NCI-H2196 treated with DMSO at 0.1 percent for 48 hours (cell line): ENCODE measurements around the gene GMDS.

Source experiments
- DNase-seq: peaks from one replicate; lab custom pipeline; 2025; ENCODE audit not compliant: unreplicated experiment; lab: John Stamatoyannopoulos, UW

GMDS gene

DNA sequence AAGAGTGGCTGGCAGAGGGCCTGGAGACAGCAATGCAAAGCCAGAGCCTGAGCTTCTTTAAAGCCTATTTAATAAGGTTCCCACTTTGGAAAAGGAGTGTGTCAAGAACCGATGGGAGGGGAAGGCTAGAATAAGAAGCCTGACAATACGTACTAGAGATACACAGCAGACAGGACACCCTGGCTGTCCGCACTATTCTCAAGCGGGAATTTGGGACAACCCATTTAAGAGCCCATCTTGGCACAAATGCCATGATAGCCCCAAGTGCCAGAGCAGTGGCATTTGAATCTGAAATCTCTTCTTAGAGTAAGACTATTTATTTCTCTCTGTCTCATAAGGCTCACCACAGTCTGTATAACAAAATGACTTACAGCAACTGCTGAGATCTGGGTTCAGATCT is 3.1 kb downstream of the GMDS start:
- no peak for DNase-seq

DNA sequence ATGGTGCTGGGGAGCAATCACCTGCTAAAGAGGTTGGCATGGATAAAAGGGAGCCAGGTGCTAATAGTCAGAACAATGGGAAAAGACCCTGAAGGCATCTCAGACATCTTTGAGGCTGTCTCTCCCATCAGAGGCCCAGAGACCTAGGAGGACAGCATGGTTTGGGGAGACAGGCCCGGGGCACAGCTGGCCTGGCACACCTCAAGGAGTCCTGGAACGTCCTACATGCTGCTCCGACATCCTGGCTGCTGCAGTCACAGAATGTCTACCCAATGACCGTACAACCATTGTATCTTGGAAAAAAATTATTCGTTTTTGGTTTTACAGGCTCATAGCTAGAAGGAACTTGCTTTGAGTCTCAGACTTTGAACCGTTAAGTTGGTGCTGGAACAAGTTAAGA is 4.4 kb downstream of the GMDS start:
- DNase-seq = no peak

DNA sequence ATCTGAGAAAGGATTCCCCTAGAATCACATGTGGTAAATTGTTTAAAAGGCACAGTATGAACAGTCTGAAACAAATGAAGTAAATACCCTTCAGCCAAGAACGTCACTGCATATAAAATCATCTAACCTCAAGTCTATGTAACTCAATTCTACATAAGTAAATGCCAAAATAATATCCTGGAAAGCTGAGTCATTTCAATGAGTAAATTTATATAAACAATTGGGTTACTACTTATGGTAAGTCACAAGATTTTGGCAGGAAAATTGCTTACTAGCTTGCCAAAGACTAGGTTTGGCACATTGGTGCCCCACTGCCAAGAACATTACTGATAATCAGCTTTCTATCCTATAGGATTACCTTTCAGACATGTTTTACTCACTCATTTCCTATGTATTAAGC is 8.4 kb downstream of the GMDS start:
- DNase-seq = no peak

DNA sequence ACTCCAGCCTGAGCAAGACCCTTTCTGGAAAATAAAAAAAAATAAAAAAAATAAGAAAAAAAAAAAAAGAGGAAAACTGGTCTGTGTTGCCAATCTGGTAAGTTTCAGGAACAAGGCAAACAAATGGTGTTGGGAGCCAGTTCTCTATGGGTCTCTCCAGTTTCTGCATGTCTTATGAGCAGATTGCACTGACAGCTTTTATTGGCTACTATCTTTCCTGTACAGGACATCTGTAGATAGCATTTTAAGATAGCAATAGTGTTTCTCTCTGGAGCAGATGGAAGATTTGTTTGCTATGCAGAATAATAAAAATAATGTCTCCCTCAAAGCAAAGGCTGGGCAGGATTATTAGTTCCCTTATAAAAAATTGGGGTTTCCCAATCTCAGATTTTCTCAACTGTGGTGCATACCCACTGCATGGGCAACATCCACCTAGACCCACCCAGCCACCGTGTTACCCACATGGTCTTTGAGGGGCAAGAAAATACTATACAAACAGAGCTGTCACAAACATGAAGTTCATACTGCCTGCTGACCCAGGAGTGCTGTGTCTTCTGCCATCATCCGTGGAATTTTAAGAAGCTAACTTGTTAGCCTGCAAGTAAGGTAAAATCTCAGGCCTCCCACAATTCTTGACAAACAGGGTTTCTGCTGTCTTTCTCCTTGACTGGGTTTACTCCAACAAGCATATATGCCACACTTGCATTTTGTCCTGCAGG is 9.5 kb downstream of the GMDS start:
- no peak for DNase-seq

DNA sequence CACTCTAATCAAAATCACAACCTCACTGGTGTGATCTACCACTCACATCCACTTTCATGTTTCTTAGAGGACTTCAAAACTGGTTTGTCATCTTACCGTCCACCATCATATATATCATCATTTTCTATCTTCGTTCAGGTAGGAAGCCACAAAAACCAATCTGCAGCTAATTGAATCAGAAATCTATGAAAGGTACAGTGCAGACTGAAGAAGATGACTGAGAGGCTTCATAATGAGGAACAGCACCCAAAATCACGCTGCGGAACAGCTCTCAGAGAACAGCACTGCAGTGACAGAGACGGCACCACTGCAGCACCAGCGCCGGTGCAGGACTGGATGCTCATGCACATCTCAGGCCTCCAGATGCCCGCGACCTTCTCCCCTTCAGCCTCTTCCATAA is 13.0 kb downstream of the GMDS start:
- no peak for DNase-seq

DNA sequence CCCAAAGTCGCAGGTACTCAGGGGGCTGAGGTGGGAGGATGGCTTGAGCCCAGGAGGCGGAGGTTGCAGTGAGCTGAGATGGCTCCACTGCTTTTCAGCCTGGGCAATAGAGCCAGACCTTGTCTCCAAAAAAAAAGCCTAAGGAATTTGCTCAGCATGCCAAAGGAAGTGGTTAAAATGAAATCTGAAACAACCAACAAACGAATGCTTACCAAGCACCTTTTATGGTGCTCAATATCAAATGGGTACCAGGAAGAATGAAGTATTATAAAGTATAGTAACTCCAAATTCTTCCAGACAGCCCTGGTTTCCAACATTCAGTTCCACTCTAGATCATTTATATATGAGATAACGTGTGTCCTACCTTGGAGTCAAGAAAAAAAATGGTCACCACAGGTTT is 14.0 kb downstream of the GMDS start:
- no peak for DNase-seq

DNA sequence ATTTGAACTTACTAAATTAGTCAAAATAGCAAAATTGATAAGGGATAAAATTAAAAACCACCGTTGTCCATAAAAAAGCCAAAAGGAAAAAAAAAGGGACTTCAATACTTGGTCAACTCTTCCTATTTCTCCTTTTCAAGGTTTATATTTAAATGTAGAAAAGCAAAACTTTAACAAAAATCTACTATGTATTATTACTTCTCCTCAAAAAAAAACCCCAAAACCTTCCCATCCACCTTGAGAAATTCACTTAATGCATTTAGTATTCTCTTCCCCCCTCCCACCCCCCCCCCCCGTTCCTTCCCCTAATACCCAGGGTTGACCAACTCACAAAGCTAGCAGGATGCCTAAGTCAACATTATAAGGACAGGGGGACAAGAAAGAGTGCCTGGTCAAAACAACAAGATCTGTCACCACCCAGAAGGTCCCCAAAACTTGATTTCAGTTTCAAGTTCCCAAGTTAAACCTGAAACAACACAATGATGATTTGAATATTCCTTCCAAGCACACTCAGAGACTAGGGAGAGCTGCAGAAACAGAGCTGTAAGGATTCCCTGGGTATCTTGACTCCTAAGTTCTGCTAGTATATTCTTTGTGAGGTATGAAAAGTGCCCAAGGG is 14.6 kb downstream of the GMDS start:
- no peak for DNase-seq

DNA sequence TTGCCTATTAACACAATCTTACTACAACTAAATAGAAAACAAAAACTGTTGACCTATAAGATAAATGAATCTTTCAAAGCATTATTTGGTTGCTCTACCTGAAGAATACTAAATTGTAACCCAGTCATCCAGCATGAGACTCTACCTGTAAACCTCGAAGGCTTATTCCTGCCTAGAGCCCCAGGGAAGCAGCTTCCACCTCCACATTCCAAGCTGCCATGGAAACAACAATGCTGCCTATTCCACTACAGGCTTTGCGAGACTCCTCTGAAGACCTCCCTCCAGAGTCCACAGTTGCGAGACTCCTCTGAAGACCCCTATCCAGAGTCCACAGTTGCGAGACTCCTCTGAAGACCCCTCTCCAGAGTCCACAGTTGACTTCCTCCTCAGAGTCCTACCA is 15.7 kb downstream of the GMDS start:
- no peak for DNase-seq

DNA sequence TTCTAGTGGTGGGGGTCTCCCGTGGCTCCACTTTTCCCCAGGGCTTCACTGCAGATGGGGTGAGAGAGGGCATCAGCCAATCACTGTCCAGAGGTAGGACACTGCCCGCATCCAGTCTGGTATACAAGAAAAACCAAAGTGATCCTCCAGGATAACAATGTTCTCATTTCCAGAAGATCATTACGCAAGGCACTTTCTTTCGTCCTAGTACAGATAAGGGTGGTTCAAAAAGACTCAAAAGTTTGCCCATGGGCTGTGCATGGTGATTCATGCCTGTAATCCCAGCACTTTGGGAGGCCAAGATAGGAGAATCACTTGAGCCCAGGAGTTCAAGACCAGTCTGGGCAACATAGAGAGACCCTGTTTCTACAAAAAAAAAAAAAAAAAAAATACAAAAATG is 16.4 kb downstream of the GMDS start:
- no peak for DNase-seq

DNA sequence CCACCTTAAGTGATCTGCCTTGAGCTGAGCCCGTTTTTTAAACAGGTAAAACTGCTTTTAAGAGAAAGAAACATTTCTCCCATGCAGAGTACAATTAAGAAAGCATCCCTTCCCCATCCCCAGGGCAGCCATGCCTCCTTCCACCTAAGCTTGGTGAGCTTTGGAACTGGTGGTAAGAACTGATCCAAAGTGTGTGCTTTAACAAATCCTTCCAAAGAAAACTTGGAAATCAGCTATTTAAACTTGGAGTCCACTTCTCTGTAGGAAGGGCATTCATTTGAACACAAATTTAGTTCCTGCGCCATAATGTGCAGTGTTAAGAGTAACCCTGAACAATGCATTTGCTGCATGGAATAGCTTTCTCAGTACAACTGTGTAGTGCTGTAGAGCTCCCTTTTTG is 17.0 kb downstream of the GMDS start:
- no peak for DNase-seq

DNA sequence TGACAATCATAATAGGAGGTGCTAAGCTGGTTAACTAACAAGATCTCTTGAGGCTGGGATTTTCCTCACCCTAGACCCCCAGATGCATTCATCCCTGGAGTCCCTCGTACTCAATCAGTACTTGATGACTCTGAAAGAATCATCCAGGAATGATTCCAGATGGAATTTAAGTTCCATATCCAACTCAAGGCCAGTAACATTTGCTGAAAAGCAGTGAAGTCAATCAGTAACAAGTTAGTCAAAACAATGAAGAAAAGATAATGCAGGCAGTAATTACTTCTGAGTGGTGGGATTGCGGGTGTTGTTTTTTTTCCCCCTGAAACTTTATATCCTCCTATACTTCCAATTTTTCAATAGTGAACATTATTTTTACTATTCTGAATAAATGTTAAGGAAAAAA is 18.6 kb downstream of the GMDS start:
- no peak for DNase-seq

DNA sequence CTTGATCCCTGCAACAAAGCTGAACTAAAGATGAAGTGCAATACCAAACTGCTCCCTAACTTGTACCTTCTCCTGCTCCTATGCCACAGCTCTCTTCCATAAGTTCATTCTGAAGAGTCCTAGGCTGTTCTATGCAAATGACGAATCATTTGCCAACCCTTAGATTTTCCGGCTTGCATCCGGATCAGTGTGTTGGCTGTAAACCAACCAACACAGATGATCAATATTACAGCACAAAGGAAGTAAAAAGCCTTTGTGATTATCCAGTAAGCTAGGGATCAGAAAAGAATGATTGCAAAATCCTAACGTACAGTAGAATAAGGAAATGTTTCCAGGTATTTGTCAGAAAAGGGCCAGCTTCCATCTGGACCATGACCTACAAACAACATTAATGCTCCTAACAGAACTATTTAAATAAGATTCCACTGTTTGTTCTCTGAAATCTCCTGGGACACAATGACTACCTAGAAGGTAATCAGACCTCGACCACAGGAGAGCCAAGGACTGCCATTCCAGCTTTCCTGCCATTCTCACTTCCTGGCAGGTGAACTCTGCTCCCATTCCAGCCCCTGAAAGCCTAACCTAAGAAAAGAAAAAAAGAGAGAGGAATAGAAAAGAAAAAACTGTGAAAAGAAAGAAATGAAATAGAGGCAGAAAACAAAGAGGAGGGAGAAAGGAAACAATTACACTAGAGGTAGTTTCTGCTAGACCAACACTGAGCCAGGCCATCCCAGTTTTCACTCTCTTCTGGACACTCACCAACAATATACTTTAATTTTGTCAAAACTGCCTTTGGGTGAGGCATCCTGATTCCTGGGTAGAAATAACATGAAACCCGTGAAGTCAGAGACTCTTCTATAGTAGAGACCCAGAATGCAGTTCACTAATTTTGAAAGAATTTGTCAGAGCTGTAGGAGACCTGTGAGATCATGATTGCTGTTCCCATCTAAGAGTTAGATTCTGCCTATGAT is 19.7 kb downstream of the GMDS start:
- no peak for DNase-seq

DNA sequence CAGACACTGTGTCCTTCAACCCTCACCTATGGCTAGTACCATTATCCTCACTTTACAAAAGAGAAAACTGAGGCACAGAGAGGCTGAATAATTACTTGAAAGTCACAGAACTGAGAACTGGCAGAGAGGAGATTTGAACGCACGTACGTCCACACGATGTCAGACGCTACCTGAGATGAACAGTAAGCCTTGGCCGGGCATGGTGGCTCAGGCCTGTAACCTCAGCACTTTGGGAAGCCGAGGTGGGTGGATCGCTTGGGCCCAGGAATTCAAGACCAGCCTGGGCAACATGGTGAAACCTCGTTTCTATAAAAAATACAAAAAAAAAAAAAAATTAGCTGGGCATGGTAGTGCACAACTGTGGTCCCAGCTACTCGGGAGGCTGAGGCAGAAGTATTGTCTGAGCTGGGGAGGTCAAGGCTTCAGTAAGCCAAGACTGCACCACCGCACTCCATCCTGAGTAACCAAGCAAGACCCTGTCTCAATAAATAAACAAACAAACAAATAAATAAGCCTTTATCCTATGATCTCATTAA is 20.5 kb downstream of the GMDS start:
- DNase-seq = no peak

DNA sequence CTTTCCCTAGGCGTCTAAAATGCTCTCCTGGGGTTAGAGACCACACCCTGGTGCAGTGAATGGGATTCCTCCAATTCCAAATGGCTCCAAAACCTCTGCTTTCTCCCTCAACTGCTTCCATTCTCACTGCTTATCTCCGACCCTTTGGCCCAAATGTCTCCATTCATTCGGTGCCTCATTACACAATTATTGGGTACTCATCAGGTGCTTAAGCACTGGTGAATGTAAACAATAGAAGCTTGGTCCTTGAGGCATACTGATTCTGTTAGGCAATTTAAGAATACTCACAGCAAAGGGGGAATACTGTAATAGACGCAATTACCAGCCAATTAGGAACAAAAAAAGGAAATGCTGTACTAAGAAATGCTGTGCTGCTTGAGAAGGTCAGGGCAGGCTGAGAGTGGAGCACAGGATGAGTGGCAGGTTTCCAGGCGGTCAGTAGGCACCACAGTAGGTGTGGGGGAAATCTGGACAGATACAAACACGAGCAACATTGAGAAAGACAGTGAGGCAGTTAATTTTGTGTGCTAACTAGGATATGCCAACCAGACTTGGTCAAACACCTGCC is 23.0 kb downstream of the GMDS start:
- DNase-seq = no peak

DNA sequence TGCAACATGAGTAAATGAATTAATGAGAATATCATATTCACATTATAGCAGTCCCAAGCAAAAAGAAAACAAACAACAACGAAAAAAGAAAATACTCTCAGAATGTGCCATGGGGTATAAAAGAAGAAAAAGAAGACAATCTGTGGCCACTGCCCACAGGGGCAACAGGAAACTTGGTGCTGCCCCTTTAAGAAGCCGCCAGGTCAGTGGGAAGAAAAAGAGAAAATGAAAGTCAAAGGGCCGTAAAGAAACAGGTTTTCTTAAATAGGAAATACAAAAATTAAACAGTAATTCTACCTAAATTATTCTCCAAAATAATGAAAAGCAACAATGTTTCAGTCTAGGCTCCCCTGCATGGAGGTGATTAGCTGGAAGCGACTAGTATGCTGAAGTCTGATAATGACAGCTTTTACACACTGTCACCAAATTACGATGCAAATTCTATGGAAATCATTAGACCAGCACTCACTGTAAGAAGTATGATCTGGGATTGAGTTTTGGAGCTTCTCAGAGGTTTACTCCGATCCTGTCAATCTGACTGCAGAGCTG is 23.6 kb downstream of the GMDS start:
- DNase-seq = no peak

DNA sequence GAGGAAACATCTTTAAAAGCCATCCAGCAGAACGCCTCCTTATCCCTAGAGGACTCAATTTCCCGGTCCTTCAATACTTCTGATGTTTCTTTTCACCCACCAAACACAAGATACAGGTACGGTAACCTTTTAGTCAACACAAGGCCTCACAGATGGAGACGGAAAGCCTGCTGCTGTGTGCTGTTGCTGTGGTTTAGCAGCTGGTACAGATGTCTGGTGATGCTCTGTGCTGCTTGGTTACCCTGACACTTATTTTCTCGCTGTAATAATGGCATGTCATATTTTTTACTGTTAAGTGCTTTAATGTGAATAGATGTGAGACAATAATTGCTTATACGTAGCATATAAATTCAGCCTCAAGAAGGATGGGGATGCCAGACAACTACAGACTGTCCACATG is 25.3 kb downstream of the GMDS start:
- DNase-seq = no peak

DNA sequence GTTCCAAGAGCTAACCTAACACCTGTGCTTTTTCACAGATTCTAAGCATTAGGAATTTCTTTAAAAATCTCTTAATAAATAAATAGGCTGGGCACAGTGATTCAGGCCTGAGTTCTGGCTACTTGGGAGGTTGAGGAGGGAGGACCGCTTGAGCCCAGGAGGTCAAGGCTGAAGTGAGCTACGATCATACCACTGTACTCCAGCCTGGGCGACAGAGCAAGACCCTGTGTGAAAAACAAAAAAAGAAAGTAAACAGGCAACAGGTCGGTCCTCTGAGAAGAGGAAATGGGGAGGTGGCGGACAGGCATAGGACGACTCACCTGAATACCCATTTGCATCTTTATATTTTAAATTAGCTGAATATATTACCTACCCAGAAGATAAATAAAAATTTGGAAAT is 26.5 kb downstream of the GMDS start:
- no peak for DNase-seq

DNA sequence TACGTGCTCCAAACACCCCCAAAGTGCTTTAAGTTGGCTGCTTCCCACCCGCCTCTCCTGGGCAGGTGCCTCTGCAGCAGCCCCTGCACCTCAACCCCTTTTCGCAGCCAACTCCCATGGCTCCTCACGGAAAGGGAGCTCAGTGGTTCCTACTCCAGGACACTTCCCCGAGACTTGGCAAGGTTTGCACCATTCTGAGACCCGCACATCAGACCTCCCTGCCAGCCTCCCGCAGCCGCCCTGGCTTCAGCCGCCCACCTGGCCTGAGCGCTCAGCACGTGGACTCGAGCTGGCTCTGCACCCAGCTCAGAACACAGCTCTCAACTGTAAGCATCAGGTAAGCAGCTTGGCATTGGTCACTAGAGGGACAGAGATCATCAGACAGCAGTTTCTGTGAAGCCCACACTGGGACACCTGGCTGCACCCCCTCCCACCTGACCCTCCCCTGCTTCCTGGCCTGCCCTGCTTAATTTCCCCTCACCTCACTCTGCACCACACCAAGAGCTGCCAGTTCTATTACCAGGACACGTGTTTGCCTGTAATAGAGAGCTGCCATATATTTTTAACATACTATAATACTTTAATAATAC is 28.5 kb downstream of the GMDS start:
- DNase-seq = no peak

DNA sequence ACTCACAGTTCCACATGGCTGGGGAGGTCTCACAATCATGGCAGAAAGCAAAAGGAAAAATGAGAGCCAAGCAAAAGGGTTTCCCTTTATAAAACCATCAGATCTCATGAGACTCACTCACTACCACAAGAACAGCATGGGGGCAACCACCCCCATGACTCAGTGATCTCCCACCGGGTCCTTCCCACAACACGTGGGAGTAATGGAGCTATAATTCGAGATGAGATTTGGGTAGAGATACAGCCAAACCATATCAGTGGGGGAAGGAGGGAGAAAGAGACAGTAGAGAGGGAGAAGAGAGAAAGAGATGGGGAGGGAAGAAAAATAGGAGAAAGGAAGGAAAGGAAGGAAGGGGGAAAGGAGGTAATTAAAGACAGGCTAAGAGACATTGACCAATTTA is 30.1 kb downstream of the GMDS start:
- no peak for DNase-seq

DNA sequence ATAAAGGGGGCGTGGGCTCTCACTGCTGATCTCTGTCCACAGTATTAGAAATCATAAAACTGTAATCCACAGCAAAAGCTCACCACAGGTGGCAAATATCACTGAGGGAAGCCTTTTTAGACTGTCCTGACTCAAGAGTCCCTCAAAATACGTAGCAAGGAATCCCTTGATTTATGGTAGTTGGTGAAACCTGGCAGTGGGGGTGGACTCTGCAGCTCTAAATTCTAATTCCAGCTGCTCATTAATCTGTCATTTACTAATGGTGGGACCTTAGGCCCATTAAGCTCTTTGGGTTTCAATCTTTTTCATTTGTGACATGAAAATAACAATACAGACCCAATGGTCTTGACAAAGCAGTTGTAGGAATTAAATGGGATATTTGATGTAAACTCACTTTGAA is 32.3 kb downstream of the GMDS start:
- no peak for DNase-seq
